GM11168 (cell line): ENCODE data around the gene TVP23C.
"Not testable (repeated sequence)": the region's sequence is repeated elsewhere in the genome, so short reads cannot be mapped to it uniquely, and the experiment has no call there.

Experiments used
- in situ Hi-C: fragments of 300-500 bp; cut with MboI; formaldehyde crosslinking; loops from one replicate; pipeline ENCODE4 v1.12.0; 2022; ENCODE audit warnings: low sequenced_read_pairs; ENCODE audit not compliant: unreplicated experiment

TVP23C gene

DNA sequence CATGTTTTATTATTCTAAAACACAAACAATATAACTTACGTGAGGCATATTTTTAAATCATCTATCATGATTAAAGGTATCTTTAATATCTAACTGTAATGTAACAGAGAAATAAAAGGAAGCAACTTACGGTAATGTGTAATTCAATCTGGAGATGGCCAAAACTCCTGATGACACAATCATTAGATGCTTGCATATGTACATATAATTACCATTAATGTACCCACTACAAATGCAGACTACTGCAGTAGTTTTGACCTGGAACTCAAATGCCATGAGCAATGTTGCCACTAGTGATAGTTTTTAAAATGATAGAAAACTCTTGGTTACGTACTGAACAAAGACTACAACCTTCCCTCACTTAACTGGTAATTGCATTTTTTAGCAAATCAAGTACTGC, 30.2 kb downstream of the TVP23C start:
- in situ Hi-C loops: not testable (repeated sequence)

- in situ Hi-C loops: not testable (repeated sequence)
Observed at GRCh38 chr17:15526292-15527218, 36.7 kb downstream of the TVP23C start.

GRCh38 chr17:15524990-15525985, 38.0 kb downstream of the TVP23C start:
- in situ Hi-C loops: not testable (repeated sequence)

DNA sequence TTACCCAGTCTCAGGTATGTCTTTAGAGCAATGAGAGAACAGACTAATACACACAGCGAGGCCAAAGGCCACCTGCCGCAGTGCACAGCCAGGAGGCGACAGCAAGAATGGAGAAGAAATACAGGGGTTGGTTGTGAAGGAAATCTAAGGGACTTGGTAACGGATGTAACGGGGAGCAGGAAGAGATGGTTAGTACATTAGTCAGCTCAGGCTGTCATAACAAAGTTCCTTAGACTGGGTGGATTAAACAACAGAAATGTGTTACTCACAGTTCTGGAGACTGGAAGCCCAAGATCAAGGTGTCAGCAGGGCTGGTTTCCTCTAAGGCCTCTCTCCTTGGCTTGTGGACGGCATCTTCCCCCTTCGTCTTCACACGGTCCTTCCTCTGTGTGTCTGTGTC, 47.1 kb downstream of the TVP23C start:
- in situ Hi-C loops: no loop called here

- in situ Hi-C loops: no loop called here
Observed at GRCh38 chr17:15514469-15514868, 48.8 kb downstream of the TVP23C start.

DNA sequence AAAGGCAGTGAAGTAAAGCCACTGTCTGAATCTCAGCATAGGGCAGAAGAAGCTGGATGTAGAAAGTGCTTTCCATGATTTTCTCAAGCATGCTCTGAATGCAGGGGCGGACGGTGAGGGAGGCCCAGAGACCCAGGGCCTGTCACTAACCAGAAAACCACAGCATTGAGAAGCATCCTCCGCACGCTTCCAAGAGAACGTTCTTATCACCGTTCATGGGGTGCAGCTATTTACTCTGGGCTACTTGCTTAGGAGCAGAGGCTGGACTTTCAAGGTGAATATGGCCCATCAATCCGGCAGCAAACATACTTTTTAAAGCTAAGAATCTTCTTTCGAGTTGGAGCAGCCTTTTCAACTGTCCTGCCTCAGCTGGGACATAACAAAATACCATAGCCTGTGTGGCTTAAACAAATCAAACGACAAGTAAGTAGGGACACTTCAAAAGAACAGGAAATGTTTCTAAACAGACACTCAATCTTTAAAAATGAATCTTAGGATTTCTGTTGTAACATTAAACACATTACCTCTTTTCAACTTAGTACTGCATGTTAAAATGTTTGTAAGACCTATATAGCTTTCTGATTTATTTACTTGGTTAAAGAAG, 49.3 kb downstream of the TVP23C start:
- in situ Hi-C loops: no loop called here

- in situ Hi-C loops: no loop called here
Observed at GRCh38 chr17:15513058-15513791, 50.1 kb downstream of the TVP23C start.

- in situ Hi-C loops: no loop called here
Observed at GRCh38 chr17:15512071-15512709, 51.1 kb downstream of the TVP23C start.

DNA sequence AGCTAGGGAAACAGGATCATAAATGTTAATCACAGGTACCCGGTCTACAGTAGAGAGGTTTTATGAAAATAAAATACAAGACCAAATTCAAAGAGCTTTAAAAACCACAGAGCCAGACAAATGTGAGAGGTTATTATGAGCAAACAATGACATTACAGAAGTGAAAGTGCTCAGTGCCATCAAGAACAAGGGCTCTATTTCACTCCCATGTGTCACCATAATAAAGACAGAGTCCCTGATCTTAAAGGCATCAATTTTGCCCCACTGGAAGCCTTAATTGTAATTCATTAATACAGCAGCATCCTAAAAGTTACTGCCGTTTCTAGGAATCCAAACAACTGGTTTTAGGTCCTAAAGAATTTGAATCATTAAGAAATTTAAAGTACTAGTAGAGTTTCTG, 52.1 kb downstream of the TVP23C start:
- in situ Hi-C loops: no loop called here

DNA sequence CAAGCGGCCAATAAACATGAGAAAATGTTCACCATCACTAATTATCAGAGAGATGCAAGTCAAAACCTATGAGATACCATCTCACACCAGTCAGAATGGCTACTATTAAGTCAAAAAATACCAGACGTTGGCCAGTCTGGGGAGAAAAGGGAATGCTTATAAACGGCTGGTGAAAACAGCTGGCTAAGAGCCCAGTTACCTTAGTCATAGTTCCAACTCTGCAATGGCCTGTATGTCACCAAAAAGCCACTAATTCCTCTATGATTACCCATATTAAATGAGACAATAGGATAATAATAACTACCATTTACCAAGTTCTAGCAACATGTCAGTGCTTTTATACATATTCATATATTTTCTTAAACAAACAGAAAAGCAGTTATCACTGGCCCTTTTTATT, 52.9 kb downstream of the TVP23C start:
- in situ Hi-C loops: no loop called here

DNA sequence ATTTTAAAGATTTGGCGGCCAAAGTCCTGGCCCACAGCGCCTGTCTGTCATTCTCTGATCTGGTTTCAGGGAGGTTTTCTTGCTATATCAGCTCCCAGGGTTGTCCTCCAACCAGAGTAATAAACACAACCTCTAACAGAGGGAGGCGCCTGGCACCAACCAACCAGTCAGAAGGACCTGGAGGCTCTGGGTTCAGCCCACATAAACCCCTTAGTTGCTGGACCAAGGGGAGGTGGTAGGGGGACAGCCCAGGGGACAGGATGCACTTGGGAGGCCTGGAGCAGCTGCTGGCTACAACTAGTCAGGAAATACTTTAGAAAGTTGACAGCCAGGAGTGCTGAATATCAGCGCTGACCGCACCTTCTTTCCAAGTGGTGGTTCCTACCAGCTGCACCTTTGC, 54.2 kb downstream of the TVP23C start:
- in situ Hi-C loops: loop anchor here (10.0 kb wide), 1 partner anchor 254 kb away; no protein-coding TSS in a partner anchor

GRCh38 chr17:15508466-15508865, 54.8 kb downstream of the TVP23C start:
- in situ Hi-C loops: loop anchor here (10.0 kb wide), 1 partner anchor 254 kb away; no protein-coding TSS in a partner anchor

- in situ Hi-C loops: loop anchor here (10.0 kb wide), 1 partner anchor 253 kb away; no protein-coding TSS in a partner anchor
Observed at GRCh38 chr17:15507896-15508295, 55.4 kb downstream of the TVP23C start.

- in situ Hi-C loops: loop anchor here (10.0 kb wide), 1 partner anchor 252 kb away; no protein-coding TSS in a partner anchor
Observed at GRCh38 chr17:15507001-15507400, 56.3 kb downstream of the TVP23C start.

DNA sequence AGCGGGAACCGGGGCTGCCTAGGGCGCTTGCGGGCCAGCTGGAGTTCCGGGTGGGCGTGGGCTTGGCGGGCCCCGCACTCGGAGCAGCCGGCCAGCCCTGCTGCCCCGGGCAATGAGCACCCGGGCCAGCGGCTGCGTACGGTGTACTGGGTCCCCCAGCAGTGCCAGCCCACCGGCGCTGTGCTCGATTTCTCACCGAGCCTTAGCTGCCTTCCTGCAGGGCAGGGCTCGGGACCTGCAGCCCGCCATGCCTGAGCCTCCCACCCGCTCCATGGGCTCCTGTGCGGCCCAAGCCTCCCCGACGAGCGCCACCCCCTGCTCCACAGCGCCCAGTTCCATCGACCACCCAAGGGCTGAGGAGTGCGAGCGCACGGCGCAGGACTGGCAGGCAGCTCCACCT, 57.6 kb downstream of the TVP23C start:
- in situ Hi-C loops: loop anchor here (10.0 kb wide), 1 partner anchor 251 kb away; no protein-coding TSS in a partner anchor

GRCh38 chr17:15503731-15504130, 59.6 kb downstream of the TVP23C start:
- in situ Hi-C loops: loop anchor here (10.0 kb wide), 1 partner anchor 249 kb away; no protein-coding TSS in a partner anchor

GRCh38 chr17:15502369-15503112, 60.7 kb downstream of the TVP23C start:
- in situ Hi-C loops: loop anchor here (10.0 kb wide), 1 partner anchor 248 kb away; no protein-coding TSS in a partner anchor

GRCh38 chr17:15501793-15502192, 61.5 kb downstream of the TVP23C start:
- in situ Hi-C loops: loop anchor here (10.0 kb wide), 1 partner anchor 247 kb away; no protein-coding TSS in a partner anchor
